Tibial nerve (tissue), 4 donors: ENCODE data around the gene FAM222A. TPM values are rescaled to one million over a fixed set of nuclear protein-coding genes. Genes with fewer than 3 reads are reported as not detected.
A peak's percentile ranks its signal among the peaks of the same experiment; 100 is the strongest.

Source experiments
- DNase-seq, 2 donors: peaks; one replicate each; pipeline ENCODE4 v3.0.0-alpha.2; 2019; ENCODE audit warnings: low spot score in 2 of 2
- H3K27ac ChIP-seq, 4 donors: fragments of 200-600 bp; sonication (generic) in 3 of 4; one replicate each; pipeline ENCODE4 v1.5.1; 2017 to 2019; ENCODE audit warnings: mild to moderate bottlenecking in 1 of 4
- H3K27me3 ChIP-seq, 2 donors: fragments of 200-600 bp; sonication (generic) in 1 of 2; one replicate each; pipeline versions ENCODE4 v1.5.1 to v1.6.0; 2017 to 2019
- H3K36me3 ChIP-seq, 3 donors: fragments of 200-600 bp; sonication (generic); one replicate each; pipeline ENCODE4 v1.5.1; 2018 to 2019
- H3K4me1 ChIP-seq, 4 donors: fragments of 200-600 bp; sonication (generic) in 3 of 4; one replicate each; pipeline ENCODE4 v1.5.1; 2017 to 2019
- H3K4me3 ChIP-seq, 4 donors: fragments of 200-600 bp; sonication (generic) in 3 of 4; one replicate each; pipeline ENCODE4 v1.5.1; 2017 to 2019; ENCODE audit warnings: mild to moderate bottlenecking in 1 of 4, moderate library complexity in 1 of 4
- H3K9me3 ChIP-seq, 4 donors: fragments of 200-600 bp; sonication (generic) in 3 of 4; one replicate each; pipeline ENCODE4 v1.5.1; 2017 to 2019
- EP300 ChIP-seq, 2 donors: sonication (generic); formaldehyde crosslinking; IDR thresholded peaks; one replicate each; pipeline ENCODE4 v1.6.1; 2017; ENCODE audit warnings: antibody characterized with exemption in 2 of 2, mild to moderate bottlenecking in 1 of 2
- POLR2A ChIP-seq, 2 donors: fragments of 450-650 bp; IDR thresholded peaks; one replicate each; pipeline ENCODE4 v1.6.1; 2017; ENCODE audit warnings: antibody characterized with exemption in 2 of 2, mild to moderate bottlenecking in 2 of 2, moderate library complexity in 2 of 2
- WGBS, 2 donors: methylation state at CpG; one replicate each; pipeline ENCODE4 v1.1.5; 2018; 5-methylcytosine and 5-hydroxymethylcytosine counted together
- total RNA-seq, 4 donors: library from RNA; depleted of rRNA; stranded (reverse); fragments of >200 nt; gene quantifications; one replicate each; pipeline ENCODE4 v1.1.0, GENCODE V29; 2016
- TF ChIP-seq, protein P1 (sequence below), 5 experiments: fragments of 200-600 bp in 3 of 5; fragments of 450-650 bp in 2 of 5; sonication (generic) in 3 of 5; IDR thresholded peaks; one replicate each; pipeline ENCODE4 v1.5.1; 2016 to 2019; ENCODE audit warnings: antibody characterized with exemption in 5 of 5, mild to moderate bottlenecking in 3 of 5, moderate library complexity in 2 of 5

The FAM222A gene
- 1 to 10 TPM; 1.3 to 3.3 (median 1.9) TPM for total RNA-seq

- H3K27me3 ChIP-seq: peaks cover 0 to 60% of the 10 kb centered on the region in 2 donors
- whole genome bisulfite sequencing, 2 donors: 2 to 4% methylated on average over 25 to 56 of the region's 88 CpGs
Measured at GRCh38 chr12:109713187-109714070, at the start of gene FAM222A. TSS of gene FAM222A (plus strand) at chr12:109713825. CDS start at chr12:109744147, 30,322 bp downstream.

DNA sequence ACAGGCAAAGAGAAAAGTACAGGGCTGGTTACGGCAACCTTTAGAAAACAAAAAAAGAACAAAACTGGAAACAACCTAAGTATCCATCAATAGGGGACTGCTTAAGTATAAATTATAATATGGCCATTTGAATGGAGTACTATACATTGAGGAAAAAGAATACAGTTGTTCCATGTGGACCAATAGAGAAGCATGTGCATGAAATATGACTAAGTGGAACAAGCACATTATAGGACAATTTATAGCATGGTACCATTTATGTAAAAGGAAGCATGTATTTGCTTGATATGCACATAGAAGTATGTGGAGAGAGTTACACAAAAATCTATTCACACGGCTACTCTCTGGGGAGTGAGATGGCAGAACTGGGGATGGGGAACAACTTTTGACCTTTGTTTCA, 49.2 kb upstream of the FAM222A start:
- peaks cover 0 to 6% of the 10 kb centered on the region in 2 donors for H3K27me3 ChIP-seq
- WGBS, 2 donors: 73 to 77% methylated on average over 2 of the region's 2 CpGs

More at GRCh38 chr12:109713187-109714070, at the start of gene FAM222A:
- peak; percentile 88 to 91 for DNase-seq
- H3K4me3 ChIP-seq: peak within 1 kb of the TSS; percentile 49 to 77 (median 64)
- H3K27ac ChIP-seq: peak within 1 kb of the TSS; percentile 45 to 87 (median 72)
- no peaks in the 10 kb centered on the region for H3K36me3 ChIP-seq
- peak; percentile 46 to 77 for TF ChIP-seq POLR2A (IDR thresholded peaks at IDR 0.05)
- TF ChIP-seq, protein P1, sequence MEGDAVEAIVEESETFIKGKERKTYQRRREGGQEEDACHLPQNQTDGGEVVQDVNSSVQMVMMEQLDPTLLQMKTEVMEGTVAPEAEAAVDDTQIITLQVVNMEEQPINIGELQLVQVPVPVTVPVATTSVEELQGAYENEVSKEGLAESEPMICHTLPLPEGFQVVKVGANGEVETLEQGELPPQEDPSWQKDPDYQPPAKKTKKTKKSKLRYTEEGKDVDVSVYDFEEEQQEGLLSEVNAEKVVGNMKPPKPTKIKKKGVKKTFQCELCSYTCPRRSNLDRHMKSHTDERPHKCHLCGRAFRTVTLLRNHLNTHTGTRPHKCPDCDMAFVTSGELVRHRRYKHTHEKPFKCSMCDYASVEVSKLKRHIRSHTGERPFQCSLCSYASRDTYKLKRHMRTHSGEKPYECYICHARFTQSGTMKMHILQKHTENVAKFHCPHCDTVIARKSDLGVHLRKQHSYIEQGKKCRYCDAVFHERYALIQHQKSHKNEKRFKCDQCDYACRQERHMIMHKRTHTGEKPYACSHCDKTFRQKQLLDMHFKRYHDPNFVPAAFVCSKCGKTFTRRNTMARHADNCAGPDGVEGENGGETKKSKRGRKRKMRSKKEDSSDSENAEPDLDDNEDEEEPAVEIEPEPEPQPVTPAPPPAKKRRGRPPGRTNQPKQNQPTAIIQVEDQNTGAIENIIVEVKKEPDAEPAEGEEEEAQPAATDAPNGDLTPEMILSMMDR (IDR thresholded peaks at IDR 0.05): peak in 1 of 5 experiments; percentile 55
- peak; percentile 76 to 78 for TF ChIP-seq EP300 (IDR thresholded peaks at IDR 0.05)
- H3K4me1 ChIP-seq: peaks cover 0 to 47% (median 2%) of the 10 kb centered on the region in 4 donors
- no peaks in the 10 kb centered on the region for H3K9me3 ChIP-seq

DNA sequence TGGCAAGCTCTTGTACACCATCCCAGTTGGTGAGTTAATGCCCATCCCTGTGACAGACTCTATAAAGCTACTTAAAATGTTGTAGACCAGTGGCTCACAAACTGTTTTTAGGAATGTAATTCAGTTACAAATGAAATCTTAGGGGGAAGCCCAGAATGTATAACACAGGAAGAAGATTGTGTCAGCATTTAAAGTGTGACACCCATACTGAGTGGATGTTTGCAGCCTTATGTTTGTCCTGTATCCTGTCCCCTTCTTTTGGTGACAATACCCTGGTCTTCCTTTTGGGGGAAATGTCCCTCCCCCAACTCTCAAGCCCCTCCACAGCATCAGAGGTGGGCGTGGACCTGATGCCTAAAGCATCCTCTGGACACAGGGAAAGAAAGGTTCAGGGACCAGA, 47.6 kb upstream of the FAM222A start:
- Histone ChIP-seq H3K9me3 (peaks cover 0 to under 1% (median 0%) of the 10 kb centered on the region in 4 donors), H3K36me3 (no peaks in the 10 kb centered on the region), H3K27me3 (peaks cover 0 to 12% of the 10 kb centered on the region in 2 donors), H3K27ac (no peak overlapping the region), H3K4me1 (no peaks in the 10 kb centered on the region), H3K4me3 (no peak overlapping the region)
- 83 to 89% methylated on average over 1 of the region's 1 CpG for WGBS, 2 donors
- TF ChIP-seq POLR2A (IDR thresholded peaks at IDR 0.05): no peak
- TF ChIP-seq, protein P1 (IDR thresholded peaks at IDR 0.05): no peak
- no peak for TF ChIP-seq EP300 (IDR thresholded peaks at IDR 0.05)
- no peak for DNase-seq

More for the DNA sequence above, 49.2 kb upstream of the FAM222A start:
- Histone ChIP-seq H3K27ac (no peak overlapping the region), H3K36me3 (no peaks in the 10 kb centered on the region), H3K4me3 (no peak overlapping the region), H3K9me3 (no peaks in the 10 kb centered on the region), H3K4me1 (no peaks in the 10 kb centered on the region)
- TF ChIP-seq, protein P1 (IDR thresholded peaks at IDR 0.05): no peak
- no peak for TF ChIP-seq EP300 (IDR thresholded peaks at IDR 0.05)
- no peak for TF ChIP-seq POLR2A (IDR thresholded peaks at IDR 0.05)
- no peak for DNase-seq

- Histone ChIP-seq H3K4me3 (no peak overlapping the region), H3K27ac (no peak overlapping the region), H3K9me3 (peaks cover 0 to 12% (median 0%) of the 10 kb centered on the region in 4 donors), H3K27me3 (peaks cover 0 to 18% of the 10 kb centered on the region in 2 donors), H3K4me1 (no peaks in the 10 kb centered on the region), H3K36me3 (no peaks in the 10 kb centered on the region)
- TF ChIP-seq, protein P1 (IDR thresholded peaks at IDR 0.05): no peak
- TF ChIP-seq POLR2A (IDR thresholded peaks at IDR 0.05) (no peak), EP300 (IDR thresholded peaks at IDR 0.05) (no peak)
- no peak for DNase-seq
- WGBS, 2 donors: 23 to 25% methylated on average over 10 of the region's 10 CpGs
Measured at GRCh38 chr12:109670731-109671130, 42.9 kb upstream of the FAM222A start.

GRCh38 chr12:109671502-109671901, 42.1 kb upstream of the FAM222A start:
- Histone ChIP-seq H3K4me3 (no peak overlapping the region), H3K36me3 (no peaks in the 10 kb centered on the region), H3K27me3 (peaks cover 0 to 23% of the 10 kb centered on the region in 2 donors), H3K4me1 (no peaks in the 10 kb centered on the region), H3K9me3 (peaks cover 0 to 12% (median 0%) of the 10 kb centered on the region in 4 donors), H3K27ac (no peak overlapping the region)
- no peak for DNase-seq
- TF ChIP-seq, protein P1 (IDR thresholded peaks at IDR 0.05): no peak
- TF ChIP-seq EP300 (IDR thresholded peaks at IDR 0.05) (no peak), POLR2A (IDR thresholded peaks at IDR 0.05) (no peak)
- WGBS, 2 donors: 62 to 66% methylated on average over 3 of the region's 3 CpGs
